Peyer's patch (tissue), 4 donors: ENCODE data around the gene USP24.

Experiments
- CTCF ChIP-seq, 6 experiments: fragments of 450-650 bp in 4 of 6; fragments of 200-600 bp in 2 of 6; sonication (generic) in 1 of 6; IDR thresholded peaks; one replicate each; pipeline ENCODE4 v1.5.1; 2017 to 2019; ENCODE audit warnings: antibody characterized with exemption in 6 of 6, mild to moderate bottlenecking in 3 of 6, moderate library complexity in 1 of 6
- POLR2A ChIP-seq, 2 donors: fragments of 450-650 bp; IDR thresholded peaks; one replicate each; pipeline ENCODE4 v1.5.1; 2017; ENCODE audit warnings: antibody characterized with exemption in 2 of 2, mild to moderate bottlenecking in 2 of 2, moderate library complexity in 2 of 2

DNA sequence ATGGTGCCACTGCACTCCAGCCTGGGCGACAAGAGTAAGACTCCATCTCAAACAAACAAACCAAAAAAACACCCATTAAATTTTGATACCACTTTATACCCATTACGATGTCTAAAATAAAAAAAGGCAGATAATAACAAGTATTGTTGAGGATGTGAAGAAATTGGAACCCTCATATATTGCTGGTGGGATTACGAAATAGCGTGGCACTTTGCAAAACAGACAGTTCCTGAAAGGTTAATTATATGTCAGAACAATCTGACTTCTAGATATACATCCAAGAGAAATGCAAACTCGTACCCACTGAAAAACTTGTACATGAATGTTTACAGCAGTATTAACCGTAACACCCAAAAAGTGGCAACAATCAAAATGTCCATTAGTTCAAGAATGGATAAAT, 70.3 kb downstream of the USP24 start:
- TF ChIP-seq CTCF (IDR thresholded peaks at IDR 0.05) (no peak), POLR2A (IDR thresholded peaks at IDR 0.05) (no peak)
